Hepatocyte (in vitro differentiated cells): ENCODE measurements around the gene PLS3. TPM values are rescaled to one million over a fixed set of nuclear protein-coding genes. Genes with fewer than 3 reads are reported as not detected.
A peak's percentile ranks its signal among the peaks of the same experiment; 100 is the strongest.

Experiments used
- DNase-seq: peaks from one replicate; pipeline ENCODE4 v3.0.0-alpha.2; 2016; ENCODE audit warnings: low spot score
- H2AFZ ChIP-seq: fragments of 200-600 bp; sonication (generic); 2 replicates; pipeline ENCODE4 v1.6.0; 2016; ENCODE audit warnings: antibody characterized with exemption, mild to moderate bottlenecking
- H3K27ac ChIP-seq: fragments of 200-600 bp; sonication (generic); 2 replicates; pipeline ENCODE4 v1.5.1; 2016; ENCODE audit warnings: mild to moderate bottlenecking
- H3K27me3 ChIP-seq: fragments of 200-600 bp; sonication (generic); 2 replicates; pipeline ENCODE4 v1.6.1; 2016
- H3K36me3 ChIP-seq: fragments of 200-600 bp; sonication (generic); replicated peaks from 2 replicates; pipeline ENCODE4 v1.5.1; 2016; ENCODE audit warnings: low read depth; ENCODE audit not compliant: insufficient read depth
- H3K4me1 ChIP-seq: fragments of 200-600 bp; sonication (generic); 2 replicates; pipeline ENCODE4 v1.5.1; 2016; ENCODE audit warnings: mild to moderate bottlenecking, moderate library complexity; ENCODE audit not compliant: insufficient read depth
- H3K4me2 ChIP-seq: fragments of 200-600 bp; sonication (generic); 2 replicates; pipeline ENCODE4 v1.6.0; 2016
- H3K4me3 ChIP-seq: fragments of 200-600 bp; sonication (generic); 2 replicates; pipeline ENCODE4 v1.5.1; 2016; ENCODE audit warnings: mild to moderate bottlenecking
- H3K79me2 ChIP-seq: fragments of 200-600 bp; sonication (generic); 2 replicates; pipeline ENCODE4 v1.6.0; 2017; ENCODE audit warnings: mild to moderate bottlenecking
- H3K9me2 ChIP-seq: fragments of 200-600 bp; sonication (generic); replicated peaks from 2 replicates; pipeline ENCODE4 v1.6.0; 2017; ENCODE audit warnings: mild to moderate bottlenecking; ENCODE audit not compliant: insufficient read depth
- H3K9me3 ChIP-seq: fragments of 200-600 bp; sonication (generic); 2 replicates; pipeline ENCODE4 v1.5.1; 2016; ENCODE audit warnings: low read depth, mild to moderate bottlenecking
- H4K20me1 ChIP-seq: fragments of 200-600 bp; sonication (generic); 2 replicates; pipeline ENCODE4 v1.6.0; 2016; ENCODE audit warnings: mild to moderate bottlenecking; ENCODE audit not compliant: insufficient read depth, poor library complexity, severe bottlenecking
- EZH2 ChIP-seq: fragments of 200-600 bp; sonication (generic); IDR thresholded peaks from 2 replicates; pipeline ENCODE4 v1.6.1; 2016; ENCODE audit warnings: antibody characterized with exemption, mild to moderate bottlenecking, borderline replicate concordance
- EZH2phosphoT487 ChIP-seq: fragments of 200-600 bp; sonication (generic); IDR thresholded peaks from one replicate; pipeline ENCODE4 v1.6.1; 2018; ENCODE audit warnings: antibody characterized with exemption, mild to moderate bottlenecking, low read depth, moderate library complexity; ENCODE audit not compliant: unreplicated experiment, severe bottlenecking
- WGBS: methylation state at CpG from one replicate; pipeline ENCODE4 v1.1.6; 2016; ENCODE audit warnings: low lambda C conversion rate; ENCODE audit errors: missing lambda C conversion rate; 5-methylcytosine and 5-hydroxymethylcytosine counted together
- polyA plus RNA-seq: library from polyadenylated mRNA; unstranded; fragments of >200 nt; fragmentation: Nextera tagmentation; extraction: Ambion mirVana; gene quantifications from 2 replicates; pipeline ENCODE4 v1.2.1, GENCODE V29; 2016
- total RNA-seq: library from RNA; depleted of rRNA; stranded (reverse); fragments of >200 nt; gene quantifications from 2 replicates; pipeline ENCODE4 v1.2.3, GENCODE V29; 2014
- TF ChIP-seq, protein P1 (sequence below): fragments of 200-600 bp; sonication (generic); IDR thresholded peaks from 2 replicates; pipeline ENCODE4 v1.5.1; 2016; ENCODE audit warnings: antibody characterized with exemption, mild to moderate bottlenecking; ENCODE audit not compliant: poor library complexity

The PLS3 gene
- total and polyA plus RNA-seq, 2 experiments from 2014 or later, result 277 to 361 TPM

DNA sequence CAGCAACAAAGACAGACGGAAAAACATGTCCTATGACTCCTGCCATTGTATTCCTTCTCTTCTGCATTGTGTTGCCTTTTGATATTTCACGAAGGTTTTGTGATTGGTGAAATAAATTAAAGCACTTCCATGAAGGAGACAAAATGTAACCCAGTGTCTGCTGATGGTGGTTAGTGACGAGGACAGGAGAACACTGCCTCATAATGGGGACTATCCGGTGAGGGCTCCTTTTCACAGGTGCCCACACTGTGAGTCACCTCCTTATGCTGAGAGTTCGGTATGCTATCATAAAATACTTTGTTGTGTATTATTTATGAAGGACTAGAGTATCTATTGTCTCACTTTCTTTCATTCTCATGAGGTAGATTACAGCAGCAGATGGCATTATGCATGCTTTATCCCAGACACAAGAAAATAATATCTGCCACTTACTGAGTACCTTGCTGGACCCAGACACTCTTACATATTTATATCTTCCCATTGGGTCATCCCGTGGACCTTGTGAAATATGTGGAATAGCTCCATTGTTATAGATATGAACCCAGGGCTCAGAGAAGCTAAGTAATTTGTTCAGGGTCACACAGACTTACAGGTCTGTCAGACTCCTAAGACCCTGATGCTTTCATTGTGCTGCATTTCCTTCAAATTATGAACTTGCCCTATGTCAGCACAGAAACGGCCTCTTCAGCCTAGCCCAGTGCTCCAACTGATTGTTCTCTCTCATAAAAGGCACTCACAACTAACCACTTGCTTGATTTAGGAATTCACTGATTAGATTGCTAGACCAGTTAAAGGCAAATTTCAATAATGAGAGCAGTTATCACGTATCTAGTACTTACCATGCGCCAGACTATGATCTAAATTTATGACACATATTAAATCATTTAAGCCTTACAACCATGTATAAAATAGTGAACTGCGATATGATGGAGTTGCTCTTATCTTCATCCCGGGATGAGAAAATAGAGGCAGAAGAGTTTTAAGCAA is 31.2 kb downstream of the PLS3 start:
- no peak overlapping the region for H3K4me3 ChIP-seq
- DNase-seq, result no peak
- H3K9me2 ChIP-seq, result no peaks in the 10 kb centered on the region
- no peaks in the 10 kb centered on the region for H3K36me3 ChIP-seq
- H3K9me3 ChIP-seq, result no peaks in the 10 kb centered on the region
- peak overlapping the region; percentile 29 for H3K4me2 ChIP-seq
- 74% methylated on average over 11 of the region's 11 CpGs for WGBS
- H3K79me2 ChIP-seq, result peaks cover 94% of the 10 kb centered on the region
- no peaks in the 10 kb centered on the region for H4K20me1 ChIP-seq
- no peak overlapping the region for H2AFZ ChIP-seq
- no peaks in the 10 kb centered on the region for H3K27me3 ChIP-seq
- TF ChIP-seq, protein P1, sequence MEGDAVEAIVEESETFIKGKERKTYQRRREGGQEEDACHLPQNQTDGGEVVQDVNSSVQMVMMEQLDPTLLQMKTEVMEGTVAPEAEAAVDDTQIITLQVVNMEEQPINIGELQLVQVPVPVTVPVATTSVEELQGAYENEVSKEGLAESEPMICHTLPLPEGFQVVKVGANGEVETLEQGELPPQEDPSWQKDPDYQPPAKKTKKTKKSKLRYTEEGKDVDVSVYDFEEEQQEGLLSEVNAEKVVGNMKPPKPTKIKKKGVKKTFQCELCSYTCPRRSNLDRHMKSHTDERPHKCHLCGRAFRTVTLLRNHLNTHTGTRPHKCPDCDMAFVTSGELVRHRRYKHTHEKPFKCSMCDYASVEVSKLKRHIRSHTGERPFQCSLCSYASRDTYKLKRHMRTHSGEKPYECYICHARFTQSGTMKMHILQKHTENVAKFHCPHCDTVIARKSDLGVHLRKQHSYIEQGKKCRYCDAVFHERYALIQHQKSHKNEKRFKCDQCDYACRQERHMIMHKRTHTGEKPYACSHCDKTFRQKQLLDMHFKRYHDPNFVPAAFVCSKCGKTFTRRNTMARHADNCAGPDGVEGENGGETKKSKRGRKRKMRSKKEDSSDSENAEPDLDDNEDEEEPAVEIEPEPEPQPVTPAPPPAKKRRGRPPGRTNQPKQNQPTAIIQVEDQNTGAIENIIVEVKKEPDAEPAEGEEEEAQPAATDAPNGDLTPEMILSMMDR, result no peak
- TF ChIP-seq EZH2 (no peak), EZH2phosphoT487 (no peak)
- H3K4me1 ChIP-seq, result peaks cover 33% of the 10 kb centered on the region
- H3K27ac ChIP-seq, result peak overlapping the region; percentile 53

DNA sequence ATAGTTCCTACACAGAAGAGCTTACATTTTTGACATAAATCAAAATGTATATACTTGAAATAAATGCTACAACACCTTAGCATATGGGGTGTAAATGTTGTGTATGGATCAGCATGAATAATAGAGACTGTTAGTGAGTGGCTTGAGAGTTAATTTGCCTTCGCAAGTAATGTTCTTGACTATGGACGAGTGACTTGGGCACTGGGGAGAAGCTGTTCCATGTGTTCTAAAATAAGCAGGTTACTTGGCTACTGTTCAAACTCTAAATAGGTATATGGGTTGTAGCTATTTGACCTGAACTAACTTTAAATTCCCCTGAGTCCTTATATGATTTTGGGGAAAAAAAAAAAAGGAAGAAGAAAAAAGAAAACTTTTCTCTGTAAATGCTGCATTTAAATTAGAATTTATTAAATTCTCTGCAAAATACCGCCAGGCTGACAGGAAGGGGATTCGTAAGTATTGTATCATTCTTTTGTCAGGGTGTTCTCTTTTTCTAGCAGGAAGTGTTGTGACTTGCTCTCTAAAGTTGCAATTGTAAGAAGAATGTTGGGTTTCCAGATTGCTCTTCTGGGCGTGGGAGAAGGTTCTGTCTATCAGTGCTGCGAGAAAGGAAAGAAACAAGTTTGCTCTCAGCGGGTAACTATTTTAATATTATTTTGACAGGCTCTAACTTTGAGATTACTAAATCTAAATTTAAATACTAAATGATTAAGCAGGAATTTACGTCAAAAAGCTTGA is 32.2 kb downstream of the PLS3 start:
- TF ChIP-seq, protein P1, result no peak
- no peak for TF ChIP-seq EZH2
- TF ChIP-seq EZH2phosphoT487, result no peak
- Histone ChIP-seq H3K36me3 (no peaks in the 10 kb centered on the region), H3K4me3 (no peak overlapping the region), H3K9me3 (no peaks in the 10 kb centered on the region), H3K9me2 (no peaks in the 10 kb centered on the region), H3K4me2 (peak overlapping the region; percentile 29), H3K27ac (peak overlapping the region; percentile 53), H3K27me3 (no peaks in the 10 kb centered on the region), H2AFZ (no peak overlapping the region), H4K20me1 (no peaks in the 10 kb centered on the region), H3K4me1 (peaks cover 29% of the 10 kb centered on the region), H3K79me2 (peaks cover 95% of the 10 kb centered on the region)
- 59% methylated on average over 8 of the region's 8 CpGs for WGBS
- DNase-seq, result peak; percentile 24

DNA sequence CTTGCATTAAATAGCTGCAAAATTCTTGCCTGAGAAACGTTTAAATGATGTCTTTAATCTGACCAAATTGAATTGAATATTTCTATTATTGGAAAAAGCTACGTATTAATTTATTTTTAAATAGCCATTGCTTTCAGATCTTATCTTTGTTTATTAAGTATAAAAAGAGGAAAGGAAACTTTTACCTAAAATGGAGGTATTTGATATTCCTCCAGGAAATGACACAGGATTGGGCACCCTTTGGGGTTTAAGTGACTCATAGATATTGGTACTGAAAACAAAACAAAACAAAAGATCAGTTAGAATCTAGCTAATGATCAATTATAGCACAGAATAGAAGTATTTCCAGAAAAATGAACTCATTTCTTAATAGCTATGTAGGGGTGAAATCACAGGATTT is 34.1 kb downstream of the PLS3 start:
- Histone ChIP-seq H3K27me3 (no peaks in the 10 kb centered on the region), H3K36me3 (no peaks in the 10 kb centered on the region), H3K79me2 (peaks cover 94% of the 10 kb centered on the region), H3K4me1 (peaks cover 21% of the 10 kb centered on the region), H3K9me2 (no peaks in the 10 kb centered on the region), H4K20me1 (no peaks in the 10 kb centered on the region), H3K27ac (peak overlapping the region; percentile 53), H2AFZ (no peak overlapping the region), H3K9me3 (no peaks in the 10 kb centered on the region), H3K4me2 (peak overlapping the region; percentile 30), H3K4me3 (no peak overlapping the region)
- DNase-seq, result no peak
- 70% methylated on average over 2 of the region's 2 CpGs for WGBS
- TF ChIP-seq EZH2phosphoT487 (no peak), EZH2 (no peak)
- TF ChIP-seq, protein P1, result no peak
